Esophagus squamous epithelium (tissue), 5 donors: ENCODE data around the gene LGALS8. TPM values are rescaled to one million over a fixed set of nuclear protein-coding genes. Genes with fewer than 3 reads are reported as not detected.

ENCODE experiments used
- DNase-seq: peaks from one replicate; lab custom pipeline; 2025; lab: John Stamatoyannopoulos, UW
- H3K27ac ChIP-seq, 4 donors: fragments of 200-600 bp; sonication (generic); one replicate each; pipeline ENCODE4 v1.5.1; 2016 to 2019; ENCODE audit warnings: mild to moderate bottlenecking in 1 of 4
- H3K27me3 ChIP-seq, 4 donors: fragments of 200-600 bp; sonication (generic); 1 replicate in 3 of 4; 2 replicates in 1 of 4; pipeline versions ENCODE4 v1.5.1 to v1.6.0; 2017 to 2021; ENCODE audit warnings: antibody characterized with exemption in 1 of 4
- H3K36me3 ChIP-seq, 3 donors: fragments of 200-600 bp; sonication (generic); one replicate each; pipeline ENCODE4 v1.5.1; 2016 to 2019
- H3K4me1 ChIP-seq, 3 donors: fragments of 200-600 bp; sonication (generic); one replicate each; pipeline ENCODE4 v1.5.1; 2017 to 2019
- H3K4me3 ChIP-seq, 4 donors: fragments of 200-600 bp; sonication (generic); 1 replicate in 3 of 4; 2 replicates in 1 of 4; pipeline ENCODE4 v1.5.1; 2016 to 2019; ENCODE audit warnings: mild to moderate bottlenecking in 2 of 4, moderate library complexity in 1 of 4
- H3K9me3 ChIP-seq, 3 donors: fragments of 200-600 bp; sonication (generic); one replicate each; pipeline ENCODE4 v1.5.1; 2016 to 2019
- CTCF ChIP-seq, 6 experiments: fragments of 450-650 bp in 4 of 6; fragments of 200-600 bp in 2 of 6; sonication (generic) in 2 of 6; IDR thresholded peaks; one replicate each; pipeline ENCODE4 v1.5.1; 2016 to 2019; ENCODE audit warnings: antibody characterized with exemption in 6 of 6, mild to moderate bottlenecking in 4 of 6, moderate library complexity in 4 of 6
- POLR2A ChIP-seq, 4 donors: fragments of 450-650 bp; IDR thresholded peaks; one replicate each; pipeline ENCODE4 v1.6.1; 2017; ENCODE audit warnings: antibody characterized with exemption in 4 of 4, mild to moderate bottlenecking in 4 of 4, moderate library complexity in 3 of 4
- WGBS, 2 donors: methylation state at CpG; one replicate each; pipeline ENCODE4 v1.1.5; 2018; 5-methylcytosine and 5-hydroxymethylcytosine counted together
- intact Hi-C: fragments of 100-400 bp; cut with DNase I; formaldehyde crosslinking; loops from one replicate; pipeline ENCODE4 v1.15.0; 2022
- total RNA-seq, 4 donors: library from RNA; depleted of rRNA; stranded (reverse); fragments of >200 nt; gene quantifications; one replicate each; pipeline ENCODE4 v1.1.0, GENCODE V29; 2016
- donor health status: DM: yes; HTN: yes; CAD: no.

Gene LGALS8
- total RNA-seq, 4 donors from 2014 or later = 45.2 to 70.6 (median 52.4) TPM

GRCh38 chr1:236494082-236494481 lies 29.7 kb upstream of the LGALS8 start:
- Histone ChIP-seq H3K4me3 (no peak overlapping the region), H3K4me1 (peaks cover 0 to 9% (median 0%) of the 10 kb centered on the region in 3 donors), H3K36me3 (no peaks in the 10 kb centered on the region), H3K9me3 (no peaks in the 10 kb centered on the region), H3K27me3 (peaks cover 0 to 12% (median 0%) of the 10 kb centered on the region in 4 donors), H3K27ac (no peak overlapping the region)
- intact Hi-C loops = no loop called here
- WGBS, 2 donors = 94% methylated on average over 9 to 11 of the region's 11 CpGs
- TF ChIP-seq POLR2A (IDR thresholded peaks at IDR 0.05) (no peak), CTCF (IDR thresholded peaks at IDR 0.05) (no peak)
- no peak for DNase-seq

GRCh38 chr1:236494586-236495466 lies 29.0 kb upstream of the LGALS8 start:
- Histone ChIP-seq H3K4me1 (peaks cover 0 to 6% (median 0%) of the 10 kb centered on the region in 3 donors), H3K4me3 (no peak overlapping the region), H3K36me3 (no peaks in the 10 kb centered on the region), H3K27ac (no peak overlapping the region), H3K9me3 (no peaks in the 10 kb centered on the region), H3K27me3 (peaks cover 0 to 12% (median 0%) of the 10 kb centered on the region in 4 donors)
- 20 to 29% methylated on average over 10 of the region's 10 CpGs for WGBS, 2 donors
- TF ChIP-seq POLR2A (IDR thresholded peaks at IDR 0.05) (no peak), CTCF (IDR thresholded peaks at IDR 0.05) (no peak)
- intact Hi-C loops = no loop called here
- DNase-seq = no peak

- Histone ChIP-seq H3K27me3 (peaks cover 0 to 12% (median 0%) of the 10 kb centered on the region in 4 donors), H3K4me1 (no peaks in the 10 kb centered on the region), H3K9me3 (no peaks in the 10 kb centered on the region), H3K4me3 (no peak overlapping the region), H3K27ac (no peak overlapping the region), H3K36me3 (no peaks in the 10 kb centered on the region)
- 51 to 70% methylated on average over 7 to 8 of the region's 11 CpGs for WGBS, 2 donors
- no peak for DNase-seq
- no peak for TF ChIP-seq CTCF (IDR thresholded peaks at IDR 0.05)
- no peak for TF ChIP-seq POLR2A (IDR thresholded peaks at IDR 0.05)
- intact Hi-C loops = no loop called here
These were observed 28.2 kb upstream of the LGALS8 start for GRCh38 chr1:236495467-236496112.

- intact Hi-C loops = no loop called here
- DNase-seq = no peak
- 72 to 84% methylated on average over 3 to 5 of the region's 6 CpGs for WGBS, 2 donors
- peaks cover 0 to 12% (median 0%) of the 10 kb centered on the region in 4 donors for H3K27me3 ChIP-seq
- H3K36me3 ChIP-seq = no peaks in the 10 kb centered on the region
- no peaks in the 10 kb centered on the region for H3K9me3 ChIP-seq
- no peak overlapping the region for H3K27ac ChIP-seq
- H3K4me1 ChIP-seq = peaks cover 0 to 6% (median 0%) of the 10 kb centered on the region in 3 donors
- H3K4me3 ChIP-seq = no peak overlapping the region
- TF ChIP-seq POLR2A (IDR thresholded peaks at IDR 0.05) = no peak
- TF ChIP-seq CTCF (IDR thresholded peaks at IDR 0.05) = no peak
These were observed 25.9 kb upstream of the LGALS8 start for GRCh38 chr1:236497908-236498307.

GRCh38 chr1:236501093-236501492 lies 22.7 kb upstream of the LGALS8 start:
- WGBS, 2 donors = 71 to 83% methylated on average over 5 to 6 of the region's 6 CpGs
- Histone ChIP-seq H3K36me3 (no peaks in the 10 kb centered on the region), H3K4me3 (no peak overlapping the region), H3K27me3 (peaks cover 0 to 2% (median 0%) of the 10 kb centered on the region in 4 donors), H3K9me3 (no peaks in the 10 kb centered on the region), H3K4me1 (peaks cover 0 to 12% (median 0%) of the 10 kb centered on the region in 3 donors), H3K27ac (no peak overlapping the region)
- no peak for DNase-seq
- intact Hi-C loops = no loop called here
- TF ChIP-seq CTCF (IDR thresholded peaks at IDR 0.05) = no peak
- no peak for TF ChIP-seq POLR2A (IDR thresholded peaks at IDR 0.05)
